ENCODE measurements around the gene ANTXR2.
"Not testable (repeated sequence)": the region's sequence is repeated elsewhere in the genome, so short reads cannot be mapped to it uniquely, and the experiment has no call there.

The ANTXR2 gene

DNA sequence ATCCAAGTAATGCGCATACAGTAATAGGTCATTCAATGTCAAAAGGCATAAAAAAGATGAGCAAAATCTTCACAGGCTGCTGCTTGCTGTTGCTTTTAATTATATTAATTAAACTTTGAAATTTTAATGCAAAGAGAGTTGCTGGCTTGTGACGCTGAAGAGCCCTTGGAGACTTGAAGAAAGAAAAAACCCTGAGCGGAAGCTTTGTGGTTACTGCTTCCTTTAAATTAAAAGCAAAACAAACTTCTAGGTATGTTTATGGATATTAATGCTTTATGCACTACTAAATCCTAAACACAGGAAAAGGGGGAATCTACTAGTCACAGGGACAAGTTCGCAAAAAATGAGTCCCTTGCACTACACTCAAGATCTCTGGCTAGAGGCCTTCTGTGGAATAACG is 166.7 kb downstream of the ANTXR2 start:
- DNase-seq (ENCODE audit: low spot score in 2 of 2) (no peak), ATAC-seq (ENCODE audit: low read depth) (no peak)
- Mint-ChIP-seq H3K4me3 (no peak overlapping the region), H3K9me3 (peaks cover 1% of the 10 kb centered on the region), H3K36me3 (peaks cover 28% of the 10 kb centered on the region), H3K27me3 (peaks cover 1% of the 10 kb centered on the region), H3K4me1 (peaks cover 7% of the 10 kb centered on the region), H3K27ac (no peak overlapping the region)

DNA sequence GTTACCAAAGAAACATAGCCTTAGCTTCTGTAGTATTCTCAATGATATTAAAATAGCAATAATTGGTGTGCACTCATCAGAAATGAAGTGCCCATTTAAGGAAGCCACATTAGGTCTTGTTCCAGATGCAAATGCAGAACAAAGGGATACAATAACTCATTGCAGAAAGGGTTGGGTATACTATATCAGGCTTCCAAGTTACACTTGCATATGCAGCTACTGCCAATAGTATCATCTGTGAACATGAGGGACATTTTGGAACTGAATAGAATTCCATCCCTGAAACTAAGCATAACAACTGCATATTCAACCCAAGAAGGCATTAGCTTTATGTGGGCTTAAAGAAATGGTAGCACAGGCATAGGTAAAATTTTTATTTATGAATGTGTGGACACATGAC is 167.8 kb downstream of the ANTXR2 start:
- Mint-ChIP-seq H3K27me3 (peaks cover 1% of the 10 kb centered on the region), H3K4me3 (no peak overlapping the region), H3K4me1 (peaks cover 7% of the 10 kb centered on the region), H3K36me3 (peaks cover 25% of the 10 kb centered on the region), H3K27ac (no peak overlapping the region), H3K9me3 (peaks cover 1% of the 10 kb centered on the region)
- no peak for ATAC-seq (ENCODE audit: low read depth)
- no peak for DNase-seq (ENCODE audit: low spot score in 2 of 2)

DNA sequence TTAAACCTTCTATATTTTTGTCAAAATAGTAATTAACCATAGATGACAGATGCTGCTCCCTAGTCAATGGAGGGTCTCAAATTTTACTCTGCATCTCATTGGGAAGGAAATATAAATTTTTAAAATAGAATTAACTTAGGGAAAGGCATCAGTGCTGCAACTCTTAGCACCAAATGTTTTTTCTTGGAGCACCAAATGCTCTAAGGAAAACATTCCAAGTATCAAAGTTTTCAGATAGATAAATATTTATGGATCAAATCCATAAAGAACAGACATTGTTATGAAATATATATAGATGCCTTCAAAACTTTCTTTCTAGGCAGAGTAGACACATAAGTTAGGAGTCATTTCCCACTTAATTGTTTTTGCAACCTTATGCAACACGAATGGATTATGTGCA is 168.7 kb downstream of the ANTXR2 start:
- no peak overlapping the region for H3K4me3 Mint-ChIP-seq
- peaks cover 3% of the 10 kb centered on the region for H3K9me3 Mint-ChIP-seq
- DNase-seq (ENCODE audit: low spot score in 2 of 2): no peak
- H3K4me1 Mint-ChIP-seq: peaks cover 7% of the 10 kb centered on the region
- H3K36me3 Mint-ChIP-seq: peaks cover 25% of the 10 kb centered on the region
- peaks cover 1% of the 10 kb centered on the region for H3K27me3 Mint-ChIP-seq
- no peak overlapping the region for H3K27ac Mint-ChIP-seq
- no peak for ATAC-seq (ENCODE audit: low read depth)

DNA sequence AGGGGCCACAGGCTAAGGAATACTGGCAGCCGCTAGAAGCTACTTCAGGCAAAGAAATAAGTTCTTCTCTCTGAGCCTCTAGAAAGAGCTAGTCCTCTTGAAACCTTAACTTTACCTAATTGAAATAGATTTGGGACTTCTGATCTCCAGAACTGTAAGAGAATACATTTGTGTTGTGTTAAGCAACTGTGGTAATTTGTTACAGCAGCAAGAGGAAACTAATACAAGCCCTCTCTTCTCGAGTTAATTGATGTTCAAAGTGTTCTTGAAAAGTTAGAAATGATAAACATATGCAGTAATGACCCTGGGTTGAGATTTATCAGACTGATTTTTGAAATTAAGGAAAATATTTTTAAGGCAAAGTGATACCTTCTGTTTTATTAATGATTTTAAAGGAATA is 172.8 kb downstream of the ANTXR2 start:
- no peaks in the 10 kb centered on the region for H3K4me1 Mint-ChIP-seq
- no peaks in the 10 kb centered on the region for H3K36me3 Mint-ChIP-seq
- DNase-seq (ENCODE audit: low spot score in 2 of 2): no peak
- ATAC-seq (ENCODE audit: low read depth): no peak
- H3K27ac Mint-ChIP-seq: no peak overlapping the region
- peaks cover 3% of the 10 kb centered on the region for H3K9me3 Mint-ChIP-seq
- H3K27me3 Mint-ChIP-seq: no peaks in the 10 kb centered on the region
- no peak overlapping the region for H3K4me3 Mint-ChIP-seq

DNA sequence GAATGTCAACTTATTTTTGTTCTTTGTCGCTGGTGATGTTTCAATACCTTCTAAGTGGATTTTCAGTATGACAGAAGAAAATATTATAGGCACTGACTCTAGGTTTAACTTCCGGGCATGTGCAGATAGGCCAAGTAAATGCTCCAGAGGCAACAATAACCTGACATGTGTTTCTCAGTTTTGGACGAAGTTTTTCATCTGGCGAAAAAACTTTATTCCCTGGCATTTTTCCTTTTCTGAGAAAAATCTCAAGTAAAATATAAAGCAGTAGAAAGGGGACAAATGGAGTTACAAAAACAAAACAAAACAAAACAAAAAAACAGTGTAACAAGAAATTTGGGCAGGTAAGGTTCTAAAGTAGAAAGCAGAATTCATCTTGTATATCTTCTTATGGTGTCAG is 173.5 kb downstream of the ANTXR2 start:
- no peak overlapping the region for H3K27ac Mint-ChIP-seq
- ATAC-seq (ENCODE audit: low read depth): no peak
- no peak overlapping the region for H3K4me3 Mint-ChIP-seq
- no peaks in the 10 kb centered on the region for H3K4me1 Mint-ChIP-seq
- no peaks in the 10 kb centered on the region for H3K36me3 Mint-ChIP-seq
- H3K9me3 Mint-ChIP-seq: peaks cover 3% of the 10 kb centered on the region
- no peaks in the 10 kb centered on the region for H3K27me3 Mint-ChIP-seq
- DNase-seq (ENCODE audit: low spot score in 2 of 2): no peak

DNA sequence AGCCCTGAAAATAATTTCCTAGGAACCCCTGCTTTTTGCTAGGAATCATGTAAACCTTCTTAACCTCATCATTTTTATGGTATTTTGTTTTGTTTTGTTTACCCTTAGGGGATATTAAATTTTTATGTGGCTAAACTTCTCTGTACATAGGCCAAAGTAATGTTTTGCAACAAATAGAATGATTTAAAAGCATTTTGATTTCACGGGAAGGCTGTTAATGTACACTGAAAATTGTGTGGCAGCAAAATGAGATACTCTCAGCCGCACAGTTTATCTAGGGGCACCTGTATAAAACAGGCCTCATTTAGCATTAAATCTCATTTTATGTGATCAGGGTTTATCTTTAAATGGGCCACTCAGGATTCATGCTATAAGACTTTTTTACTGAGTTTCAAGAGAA is 175.0 kb downstream of the ANTXR2 start:
- H3K4me3 Mint-ChIP-seq: no peak overlapping the region
- H3K4me1 Mint-ChIP-seq: no peaks in the 10 kb centered on the region
- H3K27me3 Mint-ChIP-seq: no peaks in the 10 kb centered on the region
- no peak overlapping the region for H3K27ac Mint-ChIP-seq
- H3K9me3 Mint-ChIP-seq: peaks cover 3% of the 10 kb centered on the region
- ATAC-seq (ENCODE audit: low read depth) (no peak), DNase-seq (ENCODE audit: low spot score in 2 of 2) (no peak)
- H3K36me3 Mint-ChIP-seq: no peaks in the 10 kb centered on the region

DNA sequence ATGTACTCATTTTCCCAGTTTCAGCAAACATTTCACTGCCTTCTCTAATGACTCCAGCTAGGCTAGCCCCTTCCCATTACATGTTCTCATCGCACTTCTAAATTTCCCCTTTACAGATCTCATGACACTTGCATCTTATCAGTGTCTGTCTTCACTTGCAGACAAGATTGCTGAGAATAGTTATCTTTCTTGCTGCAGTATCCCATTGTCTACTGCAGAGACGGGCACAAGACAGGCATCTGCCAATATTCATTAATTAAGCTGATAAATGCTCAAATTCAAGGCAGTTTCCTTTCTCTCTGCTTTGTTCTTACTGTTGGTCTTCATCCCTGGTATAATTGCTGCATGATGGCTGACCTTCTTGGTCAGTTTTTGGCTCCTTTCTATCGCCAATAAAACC is 175.9 kb downstream of the ANTXR2 start:
- H3K27me3 Mint-ChIP-seq: no peaks in the 10 kb centered on the region
- H3K4me1 Mint-ChIP-seq: no peaks in the 10 kb centered on the region
- no peak for DNase-seq (ENCODE audit: low spot score in 2 of 2)
- no peak for ATAC-seq (ENCODE audit: low read depth)
- H3K36me3 Mint-ChIP-seq: no peaks in the 10 kb centered on the region
- peaks cover 3% of the 10 kb centered on the region for H3K9me3 Mint-ChIP-seq
- H3K27ac Mint-ChIP-seq: no peak overlapping the region
- no peak overlapping the region for H3K4me3 Mint-ChIP-seq

DNA sequence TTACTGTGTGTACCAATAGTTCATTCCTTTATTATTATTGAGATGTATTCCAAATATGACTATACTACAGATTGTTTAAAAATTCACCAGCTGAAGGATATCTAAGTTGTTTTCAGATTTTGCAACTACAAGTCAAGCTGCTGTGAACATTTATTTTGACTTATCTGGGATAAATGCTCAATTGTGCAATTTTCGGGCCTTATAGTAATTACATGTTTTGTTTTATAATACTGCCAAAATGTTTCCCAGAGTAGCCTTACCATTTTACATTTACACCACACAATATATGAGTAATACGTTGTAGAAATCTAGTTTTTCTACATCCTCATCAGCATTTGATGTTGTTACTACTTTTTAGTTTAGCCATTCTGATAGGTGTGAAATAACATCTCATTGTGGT is 179.6 kb downstream of the ANTXR2 start:
- Mint-ChIP-seq H3K9me3 (peaks cover 1% of the 10 kb centered on the region), H3K4me3 (no peak overlapping the region), H3K27ac (no peak overlapping the region), H3K4me1 (no peaks in the 10 kb centered on the region), H3K36me3 (no peaks in the 10 kb centered on the region), H3K27me3 (no peaks in the 10 kb centered on the region)
- ATAC-seq (ENCODE audit: low read depth) (no peak), DNase-seq (ENCODE audit: low spot score in 2 of 2) (no peak)

DNA sequence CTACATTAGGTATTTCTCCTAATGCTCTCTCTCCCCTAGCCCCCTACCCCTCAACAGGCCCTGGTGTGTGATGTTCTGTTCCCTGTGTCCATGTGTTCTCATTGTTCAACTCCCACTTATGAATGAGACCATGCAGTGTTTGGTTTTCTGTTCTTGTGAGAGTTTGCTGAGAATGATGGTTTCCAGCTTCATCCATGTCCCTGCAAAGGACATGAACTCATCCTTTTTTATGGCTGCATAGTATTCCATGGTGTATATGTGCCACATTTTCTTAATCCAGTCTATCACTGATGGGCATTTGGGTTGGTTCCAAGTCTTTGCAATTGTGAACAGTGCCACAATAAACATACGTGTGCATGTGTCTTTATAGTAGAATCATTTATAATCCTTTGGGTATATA is 184.0 kb downstream of the ANTXR2 start:
- H3K36me3 Mint-ChIP-seq; ATAC-seq (ENCODE audit: low read depth); H3K27ac Mint-ChIP-seq; H3K4me1 Mint-ChIP-seq; DNase-seq (ENCODE audit: low spot score in 2 of 2); H3K9me3 Mint-ChIP-seq; H3K4me3 Mint-ChIP-seq; H3K27me3 Mint-ChIP-seq: not testable (repeated sequence)

DNA sequence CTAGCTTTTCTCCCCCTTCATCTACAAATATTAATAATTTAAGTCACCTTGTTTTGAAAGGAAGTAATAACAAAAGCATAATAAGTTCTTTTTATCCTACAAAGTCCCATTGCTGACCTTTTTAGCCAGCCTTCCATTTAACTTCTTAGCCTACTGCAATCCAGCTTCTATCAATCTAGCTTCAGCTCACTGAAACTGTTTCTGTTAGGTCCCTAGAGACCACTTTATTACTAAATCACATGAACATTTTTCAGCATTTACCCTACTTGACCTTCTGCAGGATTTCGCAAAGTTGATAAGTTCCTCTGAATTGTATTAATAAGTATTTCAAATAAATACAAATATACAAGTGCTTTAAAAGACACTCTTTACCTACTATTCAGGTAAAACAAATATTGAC is 186.5 kb downstream of the ANTXR2 start:
- H3K4me3 Mint-ChIP-seq: no peak overlapping the region
- peaks cover 1% of the 10 kb centered on the region for H3K9me3 Mint-ChIP-seq
- H3K27ac Mint-ChIP-seq: no peak overlapping the region
- H3K36me3 Mint-ChIP-seq: no peaks in the 10 kb centered on the region
- DNase-seq (ENCODE audit: low spot score in 2 of 2) (no peak), ATAC-seq (ENCODE audit: low read depth) (no peak)
- no peaks in the 10 kb centered on the region for H3K27me3 Mint-ChIP-seq
- H3K4me1 Mint-ChIP-seq: no peaks in the 10 kb centered on the region

DNA sequence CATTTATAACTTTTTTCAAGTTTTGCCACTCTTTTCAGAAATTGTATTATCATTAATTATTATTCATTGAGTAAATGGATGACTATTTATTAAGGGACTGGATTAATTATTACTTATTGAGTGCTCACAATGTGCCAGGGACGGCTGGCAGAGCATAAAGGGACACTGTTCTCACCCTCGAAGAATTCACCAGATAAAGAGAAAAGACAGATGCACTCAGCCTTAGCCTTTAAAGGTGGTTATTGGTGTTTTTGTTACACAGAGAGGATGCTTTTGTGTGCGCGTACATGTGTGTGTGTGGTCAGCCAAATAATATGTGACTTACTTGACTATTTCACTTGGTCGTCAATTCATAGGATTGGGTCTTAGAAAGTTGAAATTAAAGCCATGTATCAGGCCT is 187.0 kb downstream of the ANTXR2 start:
- Mint-ChIP-seq H3K9me3 (peaks cover 1% of the 10 kb centered on the region), H3K4me3 (no peak overlapping the region), H3K36me3 (no peaks in the 10 kb centered on the region), H3K4me1 (no peaks in the 10 kb centered on the region), H3K27ac (no peak overlapping the region), H3K27me3 (no peaks in the 10 kb centered on the region)
- DNase-seq (ENCODE audit: low spot score in 2 of 2) (no peak), ATAC-seq (ENCODE audit: low read depth) (no peak)

DNA sequence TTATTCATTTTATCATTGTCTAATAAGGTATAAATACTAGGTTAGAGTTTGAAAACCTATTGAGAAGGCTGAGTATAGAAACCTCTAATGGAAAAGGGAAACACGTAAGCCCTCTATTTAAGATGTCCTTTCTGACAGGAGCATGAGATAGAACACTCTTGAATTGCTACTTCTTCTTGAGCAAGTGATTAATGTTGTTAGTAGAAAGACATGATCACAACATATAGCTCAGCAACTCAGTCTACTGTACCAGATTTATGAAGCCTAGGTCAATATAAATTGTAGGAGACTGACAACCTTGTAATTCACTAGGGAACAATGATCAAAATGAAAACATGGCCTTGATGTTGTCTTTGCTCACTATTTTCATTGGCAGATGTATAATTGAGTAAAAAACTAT is 189.7 kb downstream of the ANTXR2 start:
- Mint-ChIP-seq H3K27me3 (no peaks in the 10 kb centered on the region), H3K4me1 (no peaks in the 10 kb centered on the region), H3K4me3 (no peak overlapping the region), H3K27ac (no peak overlapping the region), H3K9me3 (peaks cover 1% of the 10 kb centered on the region), H3K36me3 (no peaks in the 10 kb centered on the region)
- ATAC-seq (ENCODE audit: low read depth) (no peak), DNase-seq (ENCODE audit: low spot score in 2 of 2) (no peak)

DNA sequence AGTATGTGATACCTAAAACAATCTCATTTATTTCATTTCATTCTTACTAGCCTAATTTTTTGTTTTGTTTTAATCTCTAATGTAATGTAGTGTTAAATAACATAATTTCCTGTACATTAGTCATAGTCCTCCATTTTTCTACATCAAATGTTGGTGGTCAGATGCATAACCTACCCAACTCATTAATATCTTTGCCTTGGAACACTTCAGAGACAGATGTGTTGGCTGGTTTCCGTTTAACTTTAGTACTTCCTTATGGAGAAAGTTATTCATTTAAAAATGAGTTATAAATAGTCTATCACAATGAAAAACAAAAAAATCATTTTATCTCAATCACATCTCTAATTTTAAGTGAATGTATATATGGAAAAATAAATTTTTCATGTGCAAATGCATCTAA is 190.2 kb downstream of the ANTXR2 start:
- ATAC-seq (ENCODE audit: low read depth) (no peak), DNase-seq (ENCODE audit: low spot score in 2 of 2) (no peak)
- Mint-ChIP-seq H3K27ac (no peak overlapping the region), H3K9me3 (peaks cover 4% of the 10 kb centered on the region), H3K27me3 (no peaks in the 10 kb centered on the region), H3K36me3 (no peaks in the 10 kb centered on the region), H3K4me1 (no peaks in the 10 kb centered on the region), H3K4me3 (no peak overlapping the region)

DNA sequence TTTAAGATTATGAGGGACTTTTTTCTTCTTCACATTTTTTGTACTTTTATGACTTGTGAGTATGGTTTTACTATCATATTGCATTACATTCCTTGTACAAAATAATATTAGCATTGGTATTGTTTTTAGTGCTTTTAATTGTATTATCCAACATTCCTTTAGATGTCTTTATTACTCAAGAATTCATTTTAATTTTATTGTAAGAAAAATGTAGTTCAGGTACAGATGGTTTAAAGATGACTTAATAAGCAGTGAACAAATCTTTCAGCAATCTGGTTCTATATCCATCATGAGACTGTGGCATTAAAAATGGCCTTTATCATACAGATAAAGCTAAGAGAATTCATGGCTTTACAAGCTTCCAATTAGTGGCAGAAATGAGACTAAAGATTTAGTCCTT is 191.6 kb downstream of the ANTXR2 start:
- DNase-seq (ENCODE audit: low spot score in 2 of 2) (no peak), ATAC-seq (ENCODE audit: low read depth) (no peak)
- no peaks in the 10 kb centered on the region for H3K4me1 Mint-ChIP-seq
- H3K27me3 Mint-ChIP-seq: peaks cover 1% of the 10 kb centered on the region
- H3K4me3 Mint-ChIP-seq: no peak overlapping the region
- H3K27ac Mint-ChIP-seq: no peak overlapping the region
- peaks cover 4% of the 10 kb centered on the region for H3K9me3 Mint-ChIP-seq
- no peaks in the 10 kb centered on the region for H3K36me3 Mint-ChIP-seq

DNA sequence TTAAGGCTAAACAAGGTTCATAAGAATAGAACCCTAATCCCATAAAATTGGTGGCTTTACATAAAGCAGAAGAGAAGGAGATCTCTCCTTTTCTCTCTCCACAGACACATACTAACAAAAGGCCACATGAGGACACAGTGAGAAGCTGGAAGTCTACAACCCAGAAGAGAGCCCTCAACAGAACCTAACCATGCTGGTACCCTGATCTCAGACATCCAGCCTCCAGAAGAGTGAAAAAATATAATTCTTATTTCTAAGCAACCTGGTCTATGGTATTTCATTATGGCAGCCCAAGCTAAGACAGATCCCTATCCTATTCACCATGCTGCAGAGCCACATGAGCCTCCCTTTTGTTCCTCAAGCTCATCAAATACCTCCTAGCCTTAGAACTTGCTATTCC is 195.5 kb downstream of the ANTXR2 start:
- ATAC-seq (ENCODE audit: low read depth) (no peak), DNase-seq (ENCODE audit: low spot score in 2 of 2) (no peak)
- Mint-ChIP-seq H3K27ac (no peak overlapping the region), H3K9me3 (peaks cover 4% of the 10 kb centered on the region), H3K27me3 (peaks cover 1% of the 10 kb centered on the region), H3K4me3 (no peak overlapping the region), H3K36me3 (no peaks in the 10 kb centered on the region), H3K4me1 (no peaks in the 10 kb centered on the region)
